ENCODE results near the gene OR2V1. TPM values are rescaled to one million over a fixed set of nuclear protein-coding genes. Genes with fewer than 3 reads are reported as not detected.
"Not testable (repeated sequence)": the region's sequence is repeated elsewhere in the genome, so short reads cannot be mapped to it uniquely, and the experiment has no call there.

The OR2V1 gene
- total and polyA plus RNA-seq, 2 experiments from 2014 or later, result not detected

DNA sequence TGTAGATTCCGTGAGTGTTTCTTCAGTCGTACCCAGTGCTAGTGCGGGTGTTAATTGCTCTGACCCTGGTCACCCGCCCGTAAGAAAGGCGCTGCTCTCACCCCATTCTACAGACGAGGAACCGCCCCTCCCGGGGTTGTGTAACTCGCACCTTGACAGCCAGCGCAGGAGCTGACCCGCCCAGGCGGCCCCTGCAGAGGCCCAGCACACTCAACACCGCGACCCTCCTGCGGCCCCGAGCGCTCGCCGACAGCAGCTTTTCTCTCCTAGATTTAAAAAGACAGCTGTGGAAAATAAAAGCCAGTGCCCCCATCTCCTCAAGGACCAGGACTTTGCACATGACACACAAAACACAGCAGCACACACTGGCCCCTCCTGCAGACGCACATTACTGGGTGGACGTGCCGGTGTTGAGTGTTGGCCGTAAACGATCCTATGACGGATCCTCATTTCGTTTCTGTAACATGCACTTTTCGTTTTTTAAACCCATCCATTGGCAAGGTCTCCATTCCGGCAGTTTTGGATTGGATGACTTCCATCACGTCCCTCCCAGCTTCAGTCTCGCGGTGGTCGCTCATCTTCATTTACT lies 39.4 kb upstream of the OR2V1 start:
- H3K36me3 ChIP-seq (replicated peaks; ENCODE audit: insufficient read depth, low read depth), result no peaks in the 10 kb centered on the region
- H2AFZ ChIP-seq, result peak overlapping the region; percentile 47
- H3K27me3 ChIP-seq, result peaks cover 59% of the 10 kb centered on the region
- no peaks in the 10 kb centered on the region for H4K20me1 ChIP-seq (ENCODE audit: insufficient read depth, poor library complexity, severe bottlenecking)
- H3K9me3 ChIP-seq (ENCODE audit: low read depth), result no peaks in the 10 kb centered on the region
- 9% methylated on average over 33 of the region's 33 CpGs for WGBS (ENCODE audit: low lambda C conversion rate, missing lambda C conversion rate)
- H3K4me3 ChIP-seq, result peak overlapping the region; percentile 18
- H3K9me2 ChIP-seq (replicated peaks; ENCODE audit: insufficient read depth), result no peaks in the 10 kb centered on the region
- H3K79me2 ChIP-seq, result no peaks in the 10 kb centered on the region
- no peak overlapping the region for H3K27ac ChIP-seq
- H3K4me2 ChIP-seq, result peak overlapping the region; percentile 85
- H3K4me1 ChIP-seq (ENCODE audit: insufficient read depth), result peaks cover 16% of the 10 kb centered on the region
- DNase-seq (ENCODE audit: low spot score), result peak; percentile 37
- no peak for TF ChIP-seq EZH2 (IDR thresholded peaks at IDR 0.05; ENCODE audit: borderline replicate concordance)
- no peak for TF ChIP-seq CTCF (IDR thresholded peaks at IDR 0.05; ENCODE audit: poor library complexity)
- no peak for TF ChIP-seq EZH2phosphoT487 (IDR thresholded peaks at IDR 0.05; ENCODE audit: low read depth, severe bottlenecking, unreplicated experiment)

DNA sequence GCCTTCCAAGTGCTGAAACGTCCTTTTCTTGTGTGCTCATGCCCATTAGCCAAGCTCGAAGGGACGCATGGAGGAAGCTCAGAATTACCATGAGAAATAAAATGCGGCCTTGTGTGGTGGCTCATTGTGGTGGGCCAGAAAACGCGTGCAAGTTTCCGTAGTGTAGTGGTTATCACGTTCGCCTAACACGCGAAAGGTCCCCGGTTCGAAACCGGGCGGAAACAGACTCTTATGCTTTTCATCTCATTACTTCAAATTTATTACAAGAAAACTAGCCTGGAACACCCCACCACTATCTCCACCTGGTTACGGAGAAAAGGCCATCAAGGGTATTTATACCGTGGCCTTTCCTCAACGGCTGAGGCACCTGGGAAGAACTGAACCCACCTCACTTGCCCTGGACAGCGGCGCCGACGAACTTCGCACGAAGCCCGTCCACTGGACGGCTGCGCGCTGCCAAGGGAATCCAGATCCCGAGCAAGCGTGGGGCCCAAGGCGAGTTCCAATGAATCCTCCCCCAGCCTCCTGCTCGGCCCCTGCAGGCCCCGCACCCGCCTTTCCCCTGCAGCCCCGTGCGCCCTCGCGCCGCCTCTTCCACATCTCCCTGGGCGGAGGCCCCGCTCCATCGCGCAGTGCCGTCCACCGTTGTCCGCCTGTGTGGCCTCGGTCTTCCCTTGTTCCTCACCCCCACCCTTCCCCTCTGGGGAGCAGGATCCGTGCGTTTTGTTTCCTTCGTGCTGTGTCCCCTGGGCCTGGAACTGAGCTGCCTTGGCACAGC lies 38.7 kb upstream of the OR2V1 start:
- 6% methylated on average over 48 of the region's 50 CpGs for WGBS (ENCODE audit: low lambda C conversion rate, missing lambda C conversion rate)
- peak overlapping the region; percentile 85 for H3K4me2 ChIP-seq
- DNase-seq (ENCODE audit: low spot score), result peak; percentile 54
- H3K4me1 ChIP-seq (ENCODE audit: insufficient read depth), result peaks cover 16% of the 10 kb centered on the region
- H3K36me3 ChIP-seq (replicated peaks; ENCODE audit: insufficient read depth, low read depth); H4K20me1 ChIP-seq (ENCODE audit: insufficient read depth, poor library complexity, severe bottlenecking); H3K27ac ChIP-seq; H3K9me2 ChIP-seq (replicated peaks; ENCODE audit: insufficient read depth); H3K79me2 ChIP-seq; H3K9me3 ChIP-seq (ENCODE audit: low read depth): not testable (repeated sequence)
- peak overlapping the region; percentile 47 for H2AFZ ChIP-seq
- peaks cover 59% of the 10 kb centered on the region for H3K27me3 ChIP-seq
- peak; percentile 52 for TF ChIP-seq EZH2 (IDR thresholded peaks at IDR 0.05; ENCODE audit: borderline replicate concordance)
- H3K4me3 ChIP-seq, result peak overlapping the region; percentile 18

DNA sequence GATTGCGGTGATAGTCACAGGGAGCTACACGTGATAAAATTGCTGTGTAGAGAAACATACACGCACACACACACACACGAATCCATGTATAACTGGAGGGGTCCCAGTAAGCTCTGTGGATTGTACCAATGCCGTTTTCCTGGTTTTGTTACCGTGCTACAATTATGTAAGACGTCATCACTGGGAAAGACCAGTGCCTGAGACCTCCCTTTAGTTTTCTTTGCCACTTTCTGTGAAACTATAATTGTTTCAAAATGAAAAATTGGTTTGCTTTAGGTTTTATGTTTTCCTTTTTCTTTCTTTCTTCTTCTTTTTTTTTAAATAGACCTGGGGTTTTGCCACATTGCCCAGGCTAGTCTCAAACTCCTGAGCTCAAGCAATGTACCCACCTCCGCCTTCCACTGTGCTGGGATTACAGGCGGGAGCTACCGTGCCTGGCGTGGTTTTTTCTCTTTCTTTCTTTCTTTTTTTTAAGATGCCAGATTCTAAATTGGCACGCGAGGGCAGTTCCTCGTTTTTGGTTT lies 37.7 kb upstream of the OR2V1 start:
- Histone ChIP-seq H3K4me3 (no peak overlapping the region), H3K27ac (no peak overlapping the region), H4K20me1 (ENCODE audit: insufficient read depth, poor library complexity, severe bottlenecking) (no peaks in the 10 kb centered on the region), H3K79me2 (no peaks in the 10 kb centered on the region), H3K36me3 (replicated peaks; ENCODE audit: insufficient read depth, low read depth) (no peaks in the 10 kb centered on the region), H3K4me1 (ENCODE audit: insufficient read depth) (peaks cover 16% of the 10 kb centered on the region), H3K9me3 (ENCODE audit: low read depth) (no peaks in the 10 kb centered on the region), H3K27me3 (peaks cover 54% of the 10 kb centered on the region), H3K9me2 (replicated peaks; ENCODE audit: insufficient read depth) (no peaks in the 10 kb centered on the region), H2AFZ (no peak overlapping the region), H3K4me2 (peak overlapping the region; percentile 85)
- no peak for TF ChIP-seq EZH2 (IDR thresholded peaks at IDR 0.05; ENCODE audit: borderline replicate concordance)
- no peak for TF ChIP-seq CTCF (IDR thresholded peaks at IDR 0.05; ENCODE audit: poor library complexity)
- no peak for TF ChIP-seq EZH2phosphoT487 (IDR thresholded peaks at IDR 0.05; ENCODE audit: low read depth, severe bottlenecking, unreplicated experiment)
- 19% methylated on average over 14 of the region's 14 CpGs for WGBS (ENCODE audit: low lambda C conversion rate, missing lambda C conversion rate)
- DNase-seq (ENCODE audit: low spot score), result no peak

Data from hepatocyte (in vitro differentiated cells).